ENCODE measurements around the gene MYCL. TPM values are rescaled to one million over a fixed set of nuclear protein-coding genes. Genes with fewer than 3 reads are reported as not detected.

The MYCL gene
- total RNA-seq, 2 experiments from 2014 or later: 0.34 TPM; not detected in 1

GRCh38 chr1:39846796-39847195 lies 54.9 kb downstream of the MYCL start:
- no peak for DNase-seq
- Mint-ChIP-seq H3K27me3 (no peaks in the 10 kb centered on the region), H3K4me3 (no peak overlapping the region), H3K9me3 (no peaks in the 10 kb centered on the region), H3K4me1 (peaks cover 41% of the 10 kb centered on the region), H3K36me3 (peaks cover 34% of the 10 kb centered on the region), H3K27ac (no peak overlapping the region)
- POLR2A ChIA-PET: no interaction called here
- ATAC-seq (ENCODE audit: low read depth): no peak

DNA sequence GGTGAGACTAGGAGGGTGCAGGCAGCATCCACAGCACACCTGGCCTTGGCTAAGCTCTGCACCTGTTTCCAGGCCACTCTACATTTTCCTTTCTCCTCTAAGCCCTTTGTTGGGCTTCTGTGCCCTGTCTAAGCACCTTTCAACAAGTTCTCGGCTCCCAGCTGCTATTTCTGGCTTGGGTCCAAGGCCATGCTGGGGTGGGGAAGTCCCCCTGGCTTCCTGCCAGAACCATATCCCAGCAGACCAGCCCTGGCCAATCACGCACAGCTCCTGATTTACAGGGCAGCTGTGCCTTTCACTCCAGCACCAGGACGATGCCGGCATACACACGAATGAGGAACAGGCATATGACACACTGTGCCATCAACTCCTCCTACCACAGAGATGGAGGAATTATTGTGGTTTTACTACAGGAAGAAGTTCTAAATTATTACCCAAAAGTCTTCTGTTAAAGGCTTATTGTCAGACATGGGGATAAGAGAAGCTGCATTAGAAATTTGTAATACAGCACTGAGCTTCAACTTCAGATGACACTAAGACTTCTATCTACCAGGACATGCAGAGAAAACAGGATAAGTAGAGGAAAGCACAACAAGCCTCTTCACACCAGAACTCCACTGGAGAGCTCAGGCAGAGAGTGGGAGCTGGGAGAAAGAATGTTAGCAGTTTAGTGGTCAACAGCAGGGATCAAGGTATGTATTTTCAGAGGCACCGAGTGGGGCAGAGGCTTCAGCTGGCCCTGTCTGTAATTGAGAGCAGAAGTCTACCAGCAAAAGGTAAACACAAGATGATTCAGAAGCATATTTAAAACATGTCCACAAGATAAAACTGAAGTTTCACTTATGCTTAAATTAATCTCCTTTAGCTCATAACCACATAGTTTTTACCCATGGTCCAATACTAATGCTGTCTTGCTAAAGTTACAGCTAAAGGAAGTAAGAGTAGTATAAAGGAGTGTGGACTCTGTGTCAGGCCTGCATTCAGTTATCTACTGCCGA lies 55.8 kb downstream of the MYCL start:
- Mint-ChIP-seq H3K4me3 (peak overlapping the region; percentile 58), H3K4me1 (peaks cover 41% of the 10 kb centered on the region), H3K27ac (peak overlapping the region; percentile 79), H3K9me3 (no peaks in the 10 kb centered on the region), H3K36me3 (peaks cover 39% of the 10 kb centered on the region), H3K27me3 (no peaks in the 10 kb centered on the region)
- peak; percentile 56 for DNase-seq
- POLR2A ChIA-PET: no interaction called here
- peak; percentile 75 for ATAC-seq (ENCODE audit: low read depth)

Other genes starting within 250 kb of the MYCL start
- not detected for gene NT5C1A, start 229.8 kb downstream of the MYCL start, total RNA-seq
- 1 to 10 TPM; 4.9 to 6.0 TPM for gene HPCAL4, start 210.5 kb downstream of the MYCL start, total RNA-seq
- gene PPIE, start 163.0 kb downstream of the MYCL start, total RNA-seq: 10 to 100 TPM; 70.8 to 73.5 TPM
- gene OXCT2, start 130.6 kb downstream of the MYCL start, total RNA-seq: under 1 TPM; 0.53 to 0.96 TPM
- gene BMP8B, start 113.1 kb downstream of the MYCL start, total RNA-seq: under 1 TPM; 0.67 to 0.68 TPM
- 10 to 100 TPM; 18.2 to 23.6 TPM for gene TRIT1, start 18.4 kb downstream of the MYCL start, total RNA-seq
- gene MFSD2A, start 53.2 kb upstream of the MYCL start, total RNA-seq: 1 to 10 TPM; 1.9 to 2.7 TPM
- gene CAP1, start 138.8 kb upstream of the MYCL start, total RNA-seq: 100 to 1,000 TPM; 579 to 614 TPM
- 10 to 100 TPM; 71.3 to 74.6 TPM for gene PPT1, start 195.3 kb upstream of the MYCL start, total RNA-seq

Measured in activated naive CD8-positive, alpha-beta T cell treated with anti-CD3 and anti-CD28 coated beads, Interleukin-2, amount 10 ng/mL, durations not matched to agents 7 days and 5 days (primary cell).